Colonic mucosa (tissue), 4 donors: ENCODE measurements around the gene SH3PXD2A. TPM values are rescaled to one million over a fixed set of nuclear protein-coding genes. Genes with fewer than 3 reads are reported as not detected.
"Not testable (repeated sequence)": the region's sequence is repeated elsewhere in the genome, so short reads cannot be mapped to it uniquely, and the experiment has no call there.

Experiments used
- DNase-seq: peaks from one replicate; pipeline ENCODE4 v3.0.0-alpha.2; 2020
- H3K27ac ChIP-seq: fragments of 200-600 bp; one replicate; pipeline ENCODE4 v1.8.0; 2021
- H3K27me3 ChIP-seq: fragments of 200-600 bp; one replicate; pipeline ENCODE4 v1.8.0; 2021
- H3K36me3 ChIP-seq: fragments of 200-600 bp; one replicate; pipeline ENCODE4 v1.8.0; 2021
- H3K4me1 ChIP-seq: fragments of 200-600 bp; one replicate; pipeline ENCODE4 v1.8.0; 2021; ENCODE audit warnings: mild to moderate bottlenecking
- H3K4me3 ChIP-seq: fragments of 200-600 bp; one replicate; pipeline ENCODE4 v1.8.0; 2021
- H3K9ac ChIP-seq, 2 donors: one replicate each; pipeline ENCODE4 v1.7.0; 2013; ENCODE audit warnings: control low read depth in 2 of 2, low read depth in 2 of 2, low read length in 2 of 2
- H3K9me3 ChIP-seq: fragments of 200-600 bp; one replicate; pipeline ENCODE4 v1.8.0; 2021
- CTCF ChIP-seq: fragments of 200-600 bp; IDR thresholded peaks from one replicate; pipeline ENCODE4 v1.8.0; 2022; ENCODE audit warnings: antibody characterized with exemption, mild to moderate bottlenecking
- intact Hi-C: fragments of 100-400 bp; cut with DNase I; formaldehyde crosslinking; loops from one replicate; pipeline ENCODE4 v1.14.1; 2022
- total RNA-seq, 2 donors: library from RNA; stranded (reverse); fragmentation: NEBNext Ultra II Directional in 1 of 2; extraction: Animal tissue kit (Norgen Biotek cat#: 25700) in 1 of 2; gene quantifications; one replicate each; pipeline ENCODE4 v1.2.1, GENCODE V29; 2021
- donor health status: healthy.
- donor health status: DM: no; HTN: no; CAD: no.
- donor health status: DM: no; HTN: no; CAD: no.

SH3PXD2A gene
- total RNA-seq, 2 donors from 2014 or later: 37.5 to 40.8 TPM

DNA sequence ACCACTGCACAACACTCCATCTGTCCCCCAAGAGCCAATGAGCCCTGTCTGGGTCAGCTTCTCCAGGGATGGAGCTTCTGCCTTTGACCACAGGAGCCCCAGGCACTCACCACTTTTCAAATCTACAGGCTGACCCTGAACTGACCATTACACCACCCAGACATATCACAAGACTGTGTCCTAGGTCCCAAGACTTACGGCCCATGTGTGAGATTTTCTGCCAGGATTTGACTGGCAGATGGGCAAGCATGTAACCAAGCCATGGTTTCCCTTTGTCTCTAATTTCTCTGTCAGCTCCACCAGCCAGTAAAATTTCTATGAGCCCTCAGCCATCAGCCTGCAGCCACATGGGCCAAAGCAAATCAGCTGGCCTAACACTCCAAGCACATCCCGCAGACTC lies 92.5 kb downstream of the SH3PXD2A start:
- no peak overlapping the region for H3K4me3 ChIP-seq
- H3K36me3 ChIP-seq: no peaks in the 10 kb centered on the region
- DNase-seq: no peak
- intact Hi-C loops: no loop called here
- H3K9ac ChIP-seq: no peak overlapping the region
- H3K4me1 ChIP-seq: peaks cover 17% of the 10 kb centered on the region
- H3K9me3 ChIP-seq: no peaks in the 10 kb centered on the region
- TF ChIP-seq CTCF: no peak
- no peak overlapping the region for H3K27ac ChIP-seq
- no peaks in the 10 kb centered on the region for H3K27me3 ChIP-seq

- H3K9ac ChIP-seq: no peak overlapping the region
- H3K27me3 ChIP-seq: no peaks in the 10 kb centered on the region
- H3K27ac ChIP-seq: no peak overlapping the region
- peaks cover 22% of the 10 kb centered on the region for H3K4me1 ChIP-seq
- H3K36me3 ChIP-seq: no peaks in the 10 kb centered on the region
- no peaks in the 10 kb centered on the region for H3K9me3 ChIP-seq
- no peak for DNase-seq
- intact Hi-C loops: no loop called here
- no peak overlapping the region for H3K4me3 ChIP-seq
- TF ChIP-seq CTCF: no peak
Observed at GRCh38 chr10:103762162-103762561, 93.2 kb downstream of the SH3PXD2A start.

- H3K4me1 ChIP-seq: peaks cover 22% of the 10 kb centered on the region
- no peak overlapping the region for H3K4me3 ChIP-seq
- H3K27me3 ChIP-seq: no peaks in the 10 kb centered on the region
- no peak overlapping the region for H3K27ac ChIP-seq
- no peak for DNase-seq
- no peak overlapping the region for H3K9ac ChIP-seq
- no peaks in the 10 kb centered on the region for H3K9me3 ChIP-seq
- intact Hi-C loops: no loop called here
- no peak for TF ChIP-seq CTCF
- no peaks in the 10 kb centered on the region for H3K36me3 ChIP-seq
Observed at GRCh38 chr10:103761075-103761920, 94.1 kb downstream of the SH3PXD2A start.

DNA sequence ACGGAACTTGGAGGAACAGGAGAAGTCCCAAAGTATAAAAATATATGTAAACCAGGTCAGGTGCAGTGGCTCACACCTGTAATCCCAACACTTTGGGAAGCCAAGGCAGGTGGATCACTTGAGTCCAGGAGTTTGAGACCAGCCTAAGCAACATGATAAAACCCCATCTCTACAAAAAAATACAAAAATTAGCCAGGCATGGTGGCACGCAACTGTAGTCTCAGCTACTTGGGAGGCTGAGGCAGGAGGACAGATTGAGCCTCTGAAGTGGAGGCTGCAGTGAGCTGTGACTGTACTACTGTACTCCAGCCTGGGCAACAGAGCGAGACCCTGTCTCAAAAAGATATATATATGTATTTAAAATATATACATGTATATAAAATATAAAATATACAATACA lies 95.1 kb downstream of the SH3PXD2A start:
- H3K27ac ChIP-seq, intact Hi-C loops, H3K9me3 ChIP-seq, H3K27me3 ChIP-seq, H3K36me3 ChIP-seq, H3K4me3 ChIP-seq, H3K9ac ChIP-seq, DNase-seq: not testable (repeated sequence)
- peaks cover 22% of the 10 kb centered on the region for H3K4me1 ChIP-seq

GRCh38 chr10:103759100-103759781 lies 96.1 kb downstream of the SH3PXD2A start:
- no peaks in the 10 kb centered on the region for H3K9me3 ChIP-seq
- H3K36me3 ChIP-seq: no peaks in the 10 kb centered on the region
- intact Hi-C loops: no loop called here
- H3K4me1 ChIP-seq: peaks cover 22% of the 10 kb centered on the region
- DNase-seq: peak; percentile 49
- TF ChIP-seq CTCF: no peak
- H3K4me3 ChIP-seq: no peak overlapping the region
- peak overlapping the region in 1 of 2 donors; percentile 35 for H3K9ac ChIP-seq
- peak overlapping the region; percentile 70 for H3K27ac ChIP-seq
- H3K27me3 ChIP-seq: no peaks in the 10 kb centered on the region

DNA sequence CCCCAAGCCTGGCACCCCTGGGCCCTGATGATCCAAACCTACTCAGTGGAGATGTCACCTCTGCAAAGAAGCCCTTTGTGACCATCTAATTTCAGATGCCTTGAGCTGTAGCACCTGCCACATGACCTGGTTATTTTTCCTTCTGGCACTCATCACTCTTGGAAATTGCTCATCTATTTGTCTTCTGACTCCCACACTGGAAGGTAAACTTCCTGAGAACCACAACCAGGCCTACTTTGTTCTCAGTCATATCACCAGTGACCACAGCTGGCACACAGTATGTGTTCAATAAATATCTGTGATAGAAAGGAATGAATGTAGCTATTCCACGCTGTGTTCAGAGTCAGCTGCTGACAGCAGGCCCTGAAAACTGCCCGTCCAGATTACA lies 97.1 kb downstream of the SH3PXD2A start:
- intact Hi-C loops: no loop called here

More for the DNA sequence above, 97.1 kb downstream of the SH3PXD2A start:
- Histone ChIP-seq H3K36me3 (no peaks in the 10 kb centered on the region), H3K4me3 (no peak overlapping the region), H3K27me3 (no peaks in the 10 kb centered on the region), H3K27ac (peak overlapping the region; percentile 70), H3K9ac (peak overlapping the region in 1 of 2 donors; percentile 35), H3K9me3 (no peaks in the 10 kb centered on the region), H3K4me1 (peaks cover 22% of the 10 kb centered on the region)
- TF ChIP-seq CTCF: no peak
- DNase-seq: no peak
